NCI-H2227 (cell line): Measurements from ENCODE around the gene BBS1.

ENCODE experiments used
- DNase-seq: peaks from one replicate; lab custom pipeline; 2025; ENCODE audit not compliant: unreplicated experiment; lab: John Stamatoyannopoulos, UW

The BBS1 gene

GRCh38 chr11:66548774-66549630, 38.6 kb downstream of the BBS1 start:
- DNase-seq, result no peak

GRCh38 chr11:66549696-66550095, 39.3 kb downstream of the BBS1 start:
- DNase-seq, result no peak

GRCh38 chr11:66550887-66551286, 40.5 kb downstream of the BBS1 start:
- DNase-seq, result no peak

- DNase-seq, result no peak
Observed at GRCh38 chr11:66554602-66555001, 44.2 kb downstream of the BBS1 start.

- no peak for DNase-seq
Observed at GRCh38 chr11:66555416-66555815, 45.0 kb downstream of the BBS1 start.

GRCh38 chr11:66556086-66556485, 45.7 kb downstream of the BBS1 start:
- no peak for DNase-seq

- DNase-seq, result no peak
Observed at GRCh38 chr11:66557733-66558326, 47.4 kb downstream of the BBS1 start.

- DNase-seq, result no peak
Observed at GRCh38 chr11:66559142-66559865, 48.9 kb downstream of the BBS1 start.

- no peak for DNase-seq
Observed at GRCh38 chr11:66559866-66560676, 49.6 kb downstream of the BBS1 start.

GRCh38 chr11:66561178-66561974, 50.9 kb downstream of the BBS1 start:
- DNase-seq, result no peak

GRCh38 chr11:66561975-66562248, 51.5 kb downstream of the BBS1 start:
- DNase-seq, result no peak

GRCh38 chr11:66562275-66562674, 51.8 kb downstream of the BBS1 start:
- no peak for DNase-seq

- no peak for DNase-seq
Observed at GRCh38 chr11:66562907-66563583, 52.6 kb downstream of the BBS1 start.

GRCh38 chr11:66563832-66564231, 53.4 kb downstream of the BBS1 start:
- no peak for DNase-seq

GRCh38 chr11:66564538-66564937, 54.1 kb downstream of the BBS1 start:
- no peak for DNase-seq

- no peak for DNase-seq
Observed at GRCh38 chr11:66564984-66565383, 54.5 kb downstream of the BBS1 start.

GRCh38 chr11:66566221-66566620, 55.8 kb downstream of the BBS1 start:
- no peak for DNase-seq

GRCh38 chr11:66567787-66568123, 57.3 kb downstream of the BBS1 start:
- no peak for DNase-seq

- peak; percentile 90 for DNase-seq
Observed at GRCh38 chr11:66568124-66568916, 57.9 kb downstream of the BBS1 start, which contains the start of gene CTSF. Gene CTSF (minus strand): TSS chr11:66568606. CDS start chr11:66568486, 120 bp downstream.
